ES-I3 (cell line): ENCODE measurements around the gene OTOA.
"Not testable (repeated sequence)": the region's sequence is repeated elsewhere in the genome, so short reads cannot be mapped to it uniquely, and the experiment has no call there.

Source experiments
- H3K36me3 ChIP-seq: 2 replicates; pipeline ENCODE4 v1.6.1; 2013; ENCODE audit warnings: mild to moderate bottlenecking, low read length, control low read depth, moderate library complexity; ENCODE audit not compliant: insufficient read depth
- H3K4me1 ChIP-seq: 2 replicates; pipeline ENCODE4 v1.6.1; 2013; ENCODE audit warnings: mild to moderate bottlenecking, control low read depth, low read length; ENCODE audit not compliant: insufficient read depth
- H3K9ac ChIP-seq: 2 replicates; pipeline ENCODE4 v1.6.1; 2013; ENCODE audit warnings: low read depth, mild to moderate bottlenecking, low read length, moderate library complexity
- H3K9me3 ChIP-seq: 2 replicates; pipeline ENCODE4 v1.6.1; 2013; ENCODE audit warnings: mild to moderate bottlenecking, low read length, moderate library complexity; ENCODE audit not compliant: control insufficient read depth, insufficient read depth

The OTOA gene

DNA sequence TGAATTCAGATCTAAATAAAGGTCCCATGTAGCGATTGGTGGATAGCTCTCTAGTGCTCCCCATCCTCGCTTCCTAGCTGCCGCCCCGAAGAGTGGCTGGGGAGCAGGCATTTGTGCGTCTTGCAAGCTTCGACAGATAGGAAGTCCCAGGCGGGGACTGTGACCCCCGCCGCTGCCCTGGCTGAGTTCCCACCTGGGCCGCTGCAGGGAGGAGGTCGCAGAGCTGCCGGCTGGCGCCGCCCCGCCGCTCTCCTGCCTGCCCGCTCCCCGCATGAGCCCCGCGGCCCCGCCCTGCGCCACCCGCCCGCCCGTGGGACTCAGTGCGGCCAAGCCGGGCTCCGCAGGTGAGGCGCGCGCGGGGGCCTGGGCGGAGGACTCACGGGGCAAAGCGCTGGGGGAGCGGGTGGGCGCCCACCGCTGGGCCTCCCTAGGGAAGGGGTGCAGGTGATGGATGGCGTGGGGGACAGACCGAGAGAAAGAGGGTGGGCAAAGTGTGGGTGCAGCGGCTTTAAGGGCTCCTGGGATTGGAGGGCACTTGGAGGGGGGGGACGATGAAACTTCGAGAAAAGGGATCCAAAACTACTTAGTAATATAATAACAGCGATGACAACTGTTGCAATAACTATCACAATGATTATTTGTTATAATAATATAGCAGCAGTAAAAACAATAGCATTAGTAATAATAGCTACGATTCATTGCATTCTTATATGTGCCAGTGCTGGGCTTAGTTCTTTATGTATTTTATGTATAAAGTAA is at the start of gene OTOA:
Gene OTOA, plus strand, starts transcription at position 80 of the 759 bp plus-strand sequence. CDS start 14,547 bp downstream, outside the sequence.
- no peaks in the 10 kb centered on the region; the same call in 1 of the 2 replicates for H3K36me3 ChIP-seq
- peaks cover 10% of the 10 kb centered on the region for H3K4me1 ChIP-seq
- no peaks in the 10 kb centered on the region for H3K9me3 ChIP-seq
- H3K9ac ChIP-seq: peak within 1 kb of the TSS; percentile 59

DNA sequence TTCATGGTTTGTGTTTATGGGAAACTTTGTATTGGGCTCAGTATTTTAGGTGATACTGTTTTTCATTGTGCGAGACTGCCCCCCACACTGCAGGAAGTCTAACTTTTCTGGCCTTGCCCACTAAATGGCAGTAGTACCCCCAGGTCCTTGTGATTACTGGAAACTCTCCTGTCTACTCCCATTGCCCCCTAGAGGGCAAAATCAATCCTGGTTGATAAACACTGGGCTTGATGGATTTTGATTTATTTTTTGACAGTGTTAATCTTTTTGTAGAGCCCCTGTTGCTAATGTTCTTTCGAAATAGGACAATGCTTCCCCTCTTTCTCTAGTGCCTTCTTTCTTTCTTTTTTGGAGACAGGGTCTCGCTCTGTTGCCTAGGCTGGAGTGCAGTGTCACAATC is 48.9 kb upstream of the OTOA start:
- Histone ChIP-seq H3K9ac (no peak overlapping the region), H3K36me3 (no peaks in the 10 kb centered on the region; the same call in 1 of the 2 replicates), H3K9me3 (no peaks in the 10 kb centered on the region), H3K4me1 (peaks cover 17% of the 10 kb centered on the region)

DNA sequence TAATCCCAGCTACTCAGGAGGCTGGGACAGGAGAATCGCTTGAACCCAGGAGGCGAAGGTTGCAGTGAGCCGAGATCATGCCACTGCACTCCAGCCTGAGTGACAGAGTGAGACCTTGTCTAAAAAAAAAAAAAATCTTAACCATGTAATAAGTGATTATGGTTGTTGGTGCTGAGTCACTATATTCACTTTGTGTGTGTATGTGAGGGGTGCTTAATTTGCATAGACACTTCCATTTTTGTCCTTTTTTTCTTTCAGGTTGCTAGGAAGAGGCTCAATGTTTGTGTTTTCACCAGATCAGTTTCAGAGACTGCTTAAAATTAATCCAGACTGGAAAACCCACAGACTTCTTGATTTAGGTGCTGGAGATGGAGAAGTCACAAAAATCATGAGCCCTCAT is 46.2 kb upstream of the OTOA start:
- Histone ChIP-seq H3K4me1 (no peaks in the 10 kb centered on the region), H3K36me3 (peaks cover 4% of the 10 kb centered on the region; the same call in 1 of the 2 replicates), H3K9me3 (no peaks in the 10 kb centered on the region), H3K9ac (no peak overlapping the region)

DNA sequence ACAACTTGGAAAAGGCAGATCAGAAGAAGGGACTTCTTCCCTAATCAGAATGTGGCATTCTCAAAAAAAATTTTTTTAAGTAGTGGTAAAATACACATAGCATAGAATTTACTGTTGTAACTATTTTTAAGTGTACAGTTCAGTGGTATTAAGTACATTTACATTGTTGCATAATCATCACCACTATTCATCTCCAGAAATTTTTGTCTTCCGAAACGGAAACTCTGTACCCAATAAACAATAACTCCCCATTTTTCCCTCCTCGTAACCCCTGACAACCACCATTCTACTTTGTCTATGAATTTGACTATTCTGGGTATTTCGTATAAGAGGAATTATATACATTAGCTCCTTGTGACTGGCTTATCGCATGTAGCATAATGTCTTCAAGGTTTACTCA is 45.5 kb upstream of the OTOA start:
- Histone ChIP-seq H3K4me1 (no peaks in the 10 kb centered on the region), H3K9ac (no peak overlapping the region), H3K36me3 (peaks cover 4% of the 10 kb centered on the region; the same call in 1 of the 2 replicates), H3K9me3 (no peaks in the 10 kb centered on the region)

DNA sequence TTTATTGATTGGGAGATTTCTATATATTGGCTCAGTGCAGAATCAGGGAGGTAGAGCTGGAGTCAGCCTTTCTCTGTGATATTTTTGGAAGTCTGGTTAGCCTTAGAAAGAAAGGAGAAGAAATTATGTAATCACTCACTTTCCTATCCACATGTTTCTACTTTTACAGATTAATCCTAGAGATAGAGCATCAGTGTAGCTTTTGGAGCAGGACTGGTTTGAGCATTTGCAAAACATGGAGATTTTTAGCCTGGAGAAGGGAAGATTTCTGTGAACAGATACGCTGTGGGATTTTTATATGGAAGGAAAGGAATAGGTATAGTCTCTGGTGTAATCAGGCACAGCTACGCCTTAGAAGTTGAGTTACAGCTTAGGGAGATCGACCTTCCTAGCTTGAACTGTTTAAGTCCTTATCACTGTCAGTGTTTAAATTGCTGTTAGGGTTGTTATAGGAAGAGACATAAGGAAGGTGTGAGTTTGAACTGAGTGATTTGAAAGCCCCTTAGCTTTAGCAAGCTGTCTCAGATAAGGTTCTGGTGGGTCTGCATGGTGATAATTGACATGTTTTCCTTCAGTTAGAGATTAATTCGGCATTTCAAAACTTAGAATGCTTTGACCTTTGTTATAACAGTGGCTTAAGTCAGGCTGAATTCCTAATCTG is 43.9 kb upstream of the OTOA start:
- Histone ChIP-seq H3K4me1 (no peaks in the 10 kb centered on the region), H3K9me3 (no peaks in the 10 kb centered on the region), H3K36me3 (peaks cover 4% of the 10 kb centered on the region; the same call in 1 of the 2 replicates), H3K9ac (no peak overlapping the region)

DNA sequence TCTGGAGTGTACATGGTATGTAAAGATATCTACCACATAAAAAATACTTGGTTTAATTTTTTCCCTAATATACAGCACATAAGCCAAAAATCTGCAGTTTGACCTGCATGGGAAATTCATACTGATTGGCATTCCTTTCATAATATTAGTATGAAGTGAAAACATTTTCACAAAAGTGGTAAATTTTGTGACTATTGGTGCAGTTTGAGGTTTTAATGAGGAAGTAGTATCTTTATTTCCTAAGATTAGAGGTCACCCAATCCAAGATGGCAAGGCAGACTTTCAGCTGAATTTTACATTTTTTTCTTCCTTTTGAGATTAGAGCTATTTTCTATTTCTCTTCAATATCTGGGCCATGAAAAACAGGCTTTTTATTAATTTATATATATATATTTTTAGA is 43.2 kb upstream of the OTOA start:
- H3K4me1 ChIP-seq: no peaks in the 10 kb centered on the region
- H3K36me3 ChIP-seq: peaks cover 7% of the 10 kb centered on the region; the same call in 1 of the 2 replicates
- no peak overlapping the region for H3K9ac ChIP-seq
- H3K9me3 ChIP-seq: no peaks in the 10 kb centered on the region

DNA sequence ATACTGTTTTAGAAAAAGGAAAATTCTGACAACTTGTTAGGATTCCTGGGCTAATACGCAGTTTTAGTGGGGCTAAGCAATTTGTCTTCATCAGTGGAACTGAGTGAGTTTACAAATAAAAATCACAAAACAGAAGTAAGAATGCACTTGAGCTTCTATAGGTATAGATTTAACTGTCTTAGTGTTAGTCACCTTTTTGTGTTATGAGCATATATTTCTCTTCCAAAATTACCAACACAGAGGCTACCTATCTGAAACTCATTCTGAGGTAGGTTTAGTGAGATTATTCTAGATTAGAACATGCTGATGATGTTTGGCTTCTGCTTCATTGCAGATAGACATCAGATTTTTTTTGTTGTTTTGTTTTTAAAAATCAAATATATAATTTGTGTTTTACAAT is 41.2 kb upstream of the OTOA start:
- Histone ChIP-seq H3K4me1 (no peaks in the 10 kb centered on the region), H3K9ac (no peak overlapping the region), H3K36me3 (peaks cover 7% of the 10 kb centered on the region; the same call in 1 of the 2 replicates), H3K9me3 (no peaks in the 10 kb centered on the region)

DNA sequence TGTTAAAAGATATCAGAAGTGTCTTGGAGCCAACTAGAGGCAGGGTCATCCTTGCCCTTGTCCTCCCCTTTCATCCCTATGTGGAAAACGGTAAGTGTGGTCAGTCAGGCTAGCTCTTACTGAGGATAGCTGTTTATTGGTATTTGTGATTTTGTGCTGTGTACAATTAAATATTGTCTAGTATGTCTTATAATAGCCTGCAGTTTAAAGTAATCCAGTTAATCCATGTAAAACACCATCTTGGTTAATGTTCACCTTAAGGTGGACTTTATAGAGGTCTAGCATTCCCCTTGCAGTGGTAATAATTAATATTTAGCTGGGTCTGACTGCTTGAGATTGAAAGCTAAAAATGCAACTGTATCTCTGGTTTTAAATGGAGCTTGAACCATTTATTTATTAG is 38.7 kb upstream of the OTOA start:
- Histone ChIP-seq H3K9me3 (no peaks in the 10 kb centered on the region), H3K36me3 (peaks cover 6% of the 10 kb centered on the region; the same call in 1 of the 2 replicates)

DNA sequence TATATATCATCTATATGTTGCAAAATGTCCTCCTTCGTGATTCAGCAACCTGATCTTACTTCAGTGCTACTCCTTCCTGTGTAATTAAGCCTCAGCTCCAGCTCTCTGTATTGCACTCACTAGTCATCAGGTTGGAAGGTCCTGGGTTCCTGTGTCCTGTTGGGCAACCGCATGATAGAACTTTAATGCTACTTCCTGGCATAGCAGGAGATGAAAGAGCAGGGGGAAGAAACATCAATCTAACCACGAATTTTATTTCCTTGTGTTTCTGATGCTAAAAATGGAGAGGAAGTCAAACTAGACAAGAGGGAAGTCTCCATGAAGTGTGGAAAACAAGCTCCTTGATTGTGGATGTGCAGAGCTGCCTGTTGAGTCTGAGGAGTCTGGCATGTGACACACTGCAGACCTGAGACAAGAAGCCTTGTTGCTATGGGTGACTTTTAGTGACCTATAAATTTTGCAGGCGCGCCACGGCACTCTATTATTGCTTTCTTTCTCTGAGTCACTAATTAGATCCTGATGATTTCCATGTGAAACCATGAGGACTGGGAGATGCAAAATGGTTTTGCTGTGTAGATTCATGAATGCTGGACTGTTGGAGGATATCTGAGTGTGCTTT is 37.0 kb upstream of the OTOA start:
- peaks cover 3% of the 10 kb centered on the region; the same call in 1 of the 2 replicates for H3K36me3 ChIP-seq
- no peaks in the 10 kb centered on the region for H3K9me3 ChIP-seq
- H3K4me1 ChIP-seq: no peaks in the 10 kb centered on the region
- no peak overlapping the region for H3K9ac ChIP-seq

More for the DNA sequence above, 38.7 kb upstream of the OTOA start:
- no peak overlapping the region for H3K9ac ChIP-seq
- H3K4me1 ChIP-seq: no peaks in the 10 kb centered on the region

DNA sequence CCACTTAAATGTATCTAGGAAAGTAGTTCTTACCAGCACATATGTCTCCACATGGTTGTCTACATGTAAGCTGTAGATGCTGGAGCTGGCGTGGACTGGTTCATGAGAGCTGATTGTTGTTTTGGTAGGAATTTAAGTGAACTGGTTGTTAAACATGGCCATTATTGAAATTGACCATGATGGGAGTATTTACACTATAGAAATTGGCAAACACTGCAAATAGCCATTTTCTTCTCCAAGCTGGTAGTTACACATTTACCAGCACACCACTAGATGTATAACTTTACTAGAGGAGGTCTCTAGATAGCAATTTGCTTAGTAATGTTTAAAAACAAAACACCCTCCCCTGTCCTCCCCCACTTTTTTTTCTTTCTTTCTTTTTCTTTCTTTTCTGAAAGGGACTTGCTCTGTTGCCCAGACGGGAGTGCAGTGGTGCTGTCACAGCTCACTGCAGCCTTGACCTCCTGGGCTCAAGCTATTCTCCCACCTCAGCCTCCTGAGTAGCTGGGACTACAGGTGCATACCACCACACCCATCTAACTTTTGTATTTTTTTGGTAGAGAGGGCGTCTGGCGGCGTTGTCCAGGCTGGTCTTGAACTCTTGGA is 35.5 kb upstream of the OTOA start:
- Histone ChIP-seq H3K36me3 (peaks cover 3% of the 10 kb centered on the region; the same call in 1 of the 2 replicates), H3K4me1 (no peaks in the 10 kb centered on the region), H3K9ac (no peak overlapping the region)

DNA sequence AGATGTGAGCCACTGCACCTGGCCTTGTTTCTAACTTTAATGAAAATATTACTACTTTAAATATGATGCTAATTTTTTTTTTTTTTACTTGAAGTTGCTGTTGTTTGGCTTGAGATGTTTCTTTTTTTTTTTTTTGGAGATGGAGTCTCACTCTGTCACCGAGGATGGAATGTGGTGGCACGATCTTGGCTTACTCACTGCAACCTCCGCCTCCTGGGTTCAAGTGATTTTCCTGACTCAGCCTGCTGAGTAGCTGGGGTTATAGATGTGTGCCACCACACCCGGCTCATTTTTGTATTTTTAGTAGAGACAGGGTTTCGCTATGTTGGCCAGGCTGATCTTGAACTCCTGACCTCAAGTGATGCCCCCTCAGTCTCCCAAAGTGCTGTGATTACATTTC is 35.0 kb upstream of the OTOA start:
- Histone ChIP-seq H3K36me3 (peaks cover 3% of the 10 kb centered on the region; the same call in 1 of the 2 replicates), H3K9me3 (no peaks in the 10 kb centered on the region), H3K9ac (no peak overlapping the region), H3K4me1 (no peaks in the 10 kb centered on the region)

More for the DNA sequence above, 35.5 kb upstream of the OTOA start:
- H3K9me3 ChIP-seq: no peaks in the 10 kb centered on the region

DNA sequence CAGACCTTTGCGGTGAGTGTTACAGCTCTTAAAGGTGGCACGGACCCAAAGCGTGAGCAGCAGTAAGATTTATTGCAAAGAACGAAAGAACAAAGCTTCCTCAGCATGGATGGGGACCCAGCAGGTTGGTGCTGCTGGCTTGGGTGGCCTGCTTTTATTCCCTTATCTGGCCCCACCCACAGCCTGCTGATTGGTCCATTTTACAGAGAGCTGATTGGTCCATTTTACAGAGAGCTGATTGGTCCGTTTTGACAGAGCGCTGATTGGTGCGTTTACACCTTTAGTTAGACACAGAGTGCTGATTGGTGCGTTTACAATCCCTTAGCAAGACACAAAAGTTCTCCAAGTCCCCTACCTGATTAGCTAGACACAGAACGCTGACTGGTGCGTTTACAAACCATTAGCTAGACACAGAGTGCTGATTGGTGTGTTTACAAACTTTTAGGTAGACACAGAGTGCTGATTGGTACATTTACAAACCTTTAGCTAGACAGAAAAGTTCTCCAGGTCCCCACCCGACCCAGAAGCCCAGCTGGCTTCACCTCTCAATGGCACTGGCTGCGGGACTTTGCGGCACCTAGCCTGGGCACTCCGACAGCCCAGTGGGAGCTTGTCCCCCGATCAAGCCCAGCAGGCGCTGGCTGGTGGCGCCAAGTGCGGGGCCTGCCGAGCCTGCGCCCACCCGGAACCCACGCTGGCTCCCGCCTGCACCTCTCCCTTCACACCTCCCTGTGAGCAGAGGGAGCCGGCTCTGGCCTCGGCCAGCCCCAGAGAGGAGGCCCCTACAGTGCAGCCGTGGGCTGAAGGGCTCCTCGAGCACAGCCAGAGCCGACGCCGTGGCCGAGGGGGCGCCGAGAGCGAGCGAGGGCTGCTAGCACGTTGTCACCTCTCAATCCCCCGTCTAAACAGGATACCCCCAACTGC is 33.9 kb upstream of the OTOA start:
- not testable (repeated sequence) for H3K9ac ChIP-seq, H3K36me3 ChIP-seq, H3K9me3 ChIP-seq, H3K4me1 ChIP-seq

DNA sequence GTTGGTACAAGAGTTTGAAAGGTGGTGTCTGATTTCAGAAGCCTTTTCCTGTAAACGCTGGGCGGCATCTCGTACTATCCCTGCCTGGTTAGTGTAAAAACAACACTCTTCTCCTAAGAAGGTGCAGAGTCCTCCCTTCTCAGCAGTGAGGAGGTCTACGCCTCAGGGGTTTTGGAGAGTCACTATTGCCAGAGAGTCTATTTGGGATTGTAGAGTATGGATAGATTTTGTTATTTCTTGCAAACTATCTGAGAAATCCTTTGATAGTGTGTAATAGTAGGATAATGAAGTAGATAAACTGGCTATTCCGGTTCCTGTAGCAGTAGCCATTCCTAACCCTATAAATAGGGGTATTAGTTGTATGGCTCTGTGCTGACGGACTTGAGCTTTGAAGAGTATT is 32.9 kb upstream of the OTOA start:
- H3K9ac ChIP-seq, H3K36me3 ChIP-seq, H3K9me3 ChIP-seq, H3K4me1 ChIP-seq: not testable (repeated sequence)
